GM10266 (cell line): ENCODE data around the gene AHCYL2.

Experiments used
- DNase-seq: peaks from one replicate; pipeline ENCODE4 v3.0.0; 2012; ENCODE audit errors: extremely low spot score
- CTCF ChIP-seq: IDR thresholded peaks from 2 replicates; pipeline ENCODE4 v1.5.1; 2012; ENCODE audit warnings: mild to moderate bottlenecking, low read depth; ENCODE audit not compliant: control insufficient read depth, insufficient read depth; ENCODE audit errors: missing control alignments

The AHCYL2 gene

GRCh38 chr7:129255800-129256199, 31.0 kb downstream of the AHCYL2 start:
- TF ChIP-seq CTCF: no peak
- no peak for DNase-seq

DNA sequence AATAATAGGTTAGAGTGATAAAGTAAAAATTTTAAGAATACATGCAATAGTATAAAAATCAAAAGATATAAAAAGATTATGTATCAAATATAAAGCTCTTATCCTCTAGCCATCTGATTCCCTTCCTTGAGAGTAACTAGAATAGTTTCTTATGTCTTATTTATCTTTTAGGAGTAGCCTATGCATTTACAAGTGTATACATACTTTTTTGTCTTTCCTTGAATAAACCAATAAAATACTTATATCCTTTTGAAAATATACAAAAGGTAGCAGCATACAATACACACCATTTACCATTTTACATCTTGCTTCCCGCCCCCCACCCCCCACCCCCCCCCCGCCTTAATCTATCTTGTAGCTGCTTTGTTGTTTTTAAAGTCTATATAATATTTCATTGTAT, 31.4 kb downstream of the AHCYL2 start:
- no peak for DNase-seq
- TF ChIP-seq CTCF: no peak

GRCh38 chr7:129257168-129257567, 32.3 kb downstream of the AHCYL2 start:
- no peak for DNase-seq

GRCh38 chr7:129258649-129259389, 34.0 kb downstream of the AHCYL2 start:
- no peak for TF ChIP-seq CTCF
- DNase-seq: no peak

More at GRCh38 chr7:129257168-129257567, 32.3 kb downstream of the AHCYL2 start:
- TF ChIP-seq CTCF: no peak

- no peak for TF ChIP-seq CTCF
- no peak for DNase-seq
Observed at GRCh38 chr7:129262324-129262723, 37.5 kb downstream of the AHCYL2 start.

DNA sequence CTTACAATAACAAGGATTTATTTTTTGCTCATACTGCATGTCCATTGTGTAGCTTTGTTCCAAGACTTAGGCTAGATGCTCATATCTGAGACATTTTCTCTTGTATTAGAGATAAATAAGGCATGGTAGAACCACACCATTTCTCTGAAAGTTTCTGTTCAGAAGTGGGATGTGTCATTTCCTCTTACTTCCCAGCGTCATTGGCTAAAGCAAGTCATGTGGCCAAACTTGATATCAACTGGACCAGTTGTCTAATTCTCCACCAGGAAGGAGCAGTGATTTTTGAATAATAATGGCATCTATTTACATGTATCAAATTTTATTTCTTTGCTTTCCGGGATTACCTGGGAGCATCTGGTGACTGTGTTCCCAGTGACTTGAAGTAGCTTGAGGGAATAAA, 38.3 kb downstream of the AHCYL2 start:
- TF ChIP-seq CTCF: no peak
- DNase-seq: no peak

DNA sequence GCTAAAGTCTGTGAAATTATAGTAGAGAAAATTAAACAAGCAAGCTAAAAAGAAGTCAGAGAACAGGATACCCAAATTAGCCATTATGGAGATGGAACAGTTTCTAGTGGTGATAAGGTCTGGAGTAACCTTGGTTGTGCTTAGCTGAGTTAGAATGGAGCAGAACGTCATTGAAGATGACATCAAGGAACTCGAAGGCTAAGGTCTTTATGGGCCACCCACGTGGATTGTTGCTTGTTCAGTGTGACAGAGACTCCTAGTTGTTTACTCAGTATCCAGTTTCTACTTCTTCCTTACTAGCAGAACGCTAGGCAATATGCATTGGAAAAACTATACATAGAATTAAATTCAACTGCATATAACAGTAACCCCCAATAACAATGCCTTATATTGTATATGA, 39.7 kb downstream of the AHCYL2 start:
- DNase-seq: no peak
- no peak for TF ChIP-seq CTCF
